H1 (cell line): ENCODE data around the gene ITPK1. TPM values are rescaled to one million over a fixed set of nuclear protein-coding genes. Genes with fewer than 3 reads are reported as not detected.

ENCODE experiments used
- CTCF ChIA-PET: fragments of 300-600 bp; sonication (Branson Sonifier 250); formaldehyde crosslinking; loops from one replicate; lab custom pipeline; 2021; ENCODE audit not compliant: partially characterized antibody; lab: Charles Lee
- POLR2A ChIA-PET: fragments of 300-600 bp; sonication (Branson Sonifier 250); formaldehyde crosslinking; loops from one replicate; lab custom pipeline; 2021; ENCODE audit warnings: inconsistent platforms; ENCODE audit not compliant: partially characterized antibody; lab: Charles Lee
- DNase-seq, 2 experiments: peaks; one replicate each; pipeline versions ENCODE4 v3.0.0 to v3.0.0-alpha.2; 2010 to 2022; ENCODE audit warnings: low spot score in 2 of 2, low read depth in 1 of 2, mixed read lengths in 1 of 2
- FAIRE-seq: peaks from 2 replicates; lab custom pipeline; 2011; peaks lifted over from hg19 to GRCh38; lab: Jason Lieb, UNC
- H2AFZ ChIP-seq: 2 replicates; pipeline ENCODE4 v1.8.1; 2012; ENCODE audit warnings: low read length, inconsistent platforms
- H2AK5ac ChIP-seq: 2 replicates; pipeline ENCODE4 v1.6.1; 2013; ENCODE audit warnings: low read depth, low read length
- H2BK120ac ChIP-seq: replicated peaks from 2 replicates; pipeline ENCODE3; 2013; ENCODE audit warnings: low read depth, low read length, inconsistent platforms
- H2BK12ac ChIP-seq: 2 replicates; pipeline ENCODE4 v1.6.1; 2013; ENCODE audit warnings: low read depth, low read length
- H2BK15ac ChIP-seq: 2 replicates; pipeline ENCODE4 v1.6.1; 2013; ENCODE audit warnings: low read length
- H2BK20ac ChIP-seq: 2 replicates; pipeline ENCODE4 v1.6.1; 2013; ENCODE audit warnings: low read length
- H2BK5ac ChIP-seq: 2 replicates; pipeline ENCODE4 v1.6.1; 2013; ENCODE audit warnings: low read depth, low read length
- H3K14ac ChIP-seq: 2 replicates; pipeline ENCODE4 v1.6.1; 2013; ENCODE audit warnings: inconsistent platforms; ENCODE audit not compliant: insufficient read length
- H3K18ac ChIP-seq: 2 replicates; pipeline ENCODE4 v1.6.1; 2013; ENCODE audit warnings: low read length; ENCODE audit errors: extremely low read depth
- H3K23ac ChIP-seq: 2 replicates; pipeline ENCODE4 v1.6.1; 2013; ENCODE audit warnings: inconsistent platforms; ENCODE audit not compliant: insufficient read length
- H3K23me2 ChIP-seq: 2 replicates; pipeline ENCODE4 v1.6.1; 2013; ENCODE audit warnings: low read depth, low read length
- H3K27ac ChIP-seq: 2 replicates; pipeline ENCODE4 v1.6.1; 2011; ENCODE audit warnings: low read depth, low read length, inconsistent platforms
- H3K27me3 ChIP-seq, 4 experiments: replicated peaks in 1 of 4; 1 replicate in 1 of 4; 2 replicates in 3 of 4; pipeline versions ENCODE4 v1.6.1 to v1.8.1; 2011 to 2013; ENCODE audit warnings: low read length in 3 of 4, mild to moderate bottlenecking in 3 of 4, inconsistent platforms in 2 of 4, mixed read lengths in 2 of 4, moderate library complexity in 1 of 4; ENCODE audit not compliant: control insufficient read depth in 3 of 4, insufficient read depth in 3 of 4; ENCODE audit errors: extremely low read depth in 1 of 4
- H3K36me3 ChIP-seq, 4 experiments: 2 replicates each; pipeline versions ENCODE4 v1.6.1 to v1.8.1; 2011 to 2013; ENCODE audit warnings: mild to moderate bottlenecking in 4 of 4, low read length in 3 of 4, moderate library complexity in 2 of 4, control low read depth in 1 of 4, inconsistent platforms in 1 of 4; ENCODE audit not compliant: insufficient read depth in 4 of 4, control insufficient read depth in 2 of 4
- H3K4ac ChIP-seq: replicated peaks from 2 replicates; pipeline ENCODE3; 2013; ENCODE audit warnings: low read length, low read depth, mixed read lengths, inconsistent platforms; ENCODE audit not compliant: insufficient read length
- H3K4me1 ChIP-seq, 4 experiments: replicated peaks in 1 of 4; 1 replicate in 1 of 4; 2 replicates in 3 of 4; pipeline versions ENCODE4 v1.6.1 to v1.8.1; 2011 to 2013; ENCODE audit warnings: low read length in 3 of 4, inconsistent platforms in 2 of 4, mixed read lengths in 1 of 4; ENCODE audit not compliant: insufficient read depth in 4 of 4, control insufficient read depth in 3 of 4
- H3K4me2 ChIP-seq, 2 experiments: 2 replicates each; pipeline versions ENCODE4 v1.6.1 to v1.8.1; 2011 to 2013; ENCODE audit warnings: low read depth in 2 of 2, low read length in 2 of 2, control low read depth in 1 of 2, inconsistent platforms in 1 of 2, mild to moderate bottlenecking in 1 of 2; ENCODE audit not compliant: insufficient read depth in 1 of 2
- H3K4me3 ChIP-seq, 4 experiments: fragments of 200-600, 300-600 bp in 1 of 4; sonication (generic), shearing (Covaris generic), sonication (Bioruptor Twin) in 1 of 4; 2 replicates each; pipeline versions ENCODE4 v1.5.1 to v1.8.1; 2011 to 2016; ENCODE audit warnings: low read length in 4 of 4, low read depth in 3 of 4, control low read depth in 2 of 4, inconsistent platforms in 2 of 4, mild to moderate bottlenecking in 2 of 4, mixed read lengths in 1 of 4, moderate library complexity in 1 of 4; ENCODE audit not compliant: insufficient read depth in 2 of 4; ENCODE audit errors: extremely low read depth in 1 of 4
- H3K56ac ChIP-seq: replicated peaks from 2 replicates; pipeline ENCODE3; 2013; ENCODE audit warnings: low read depth, mild to moderate bottlenecking, mixed read lengths, low read length, inconsistent platforms; ENCODE audit not compliant: insufficient read length
- H3K79me1 ChIP-seq: 2 replicates; pipeline ENCODE4 v1.6.1; 2013; ENCODE audit warnings: low read depth, low read length, control low read depth
- H3K79me2 ChIP-seq, 2 experiments: 2 replicates each; pipeline versions ENCODE4 v1.6.1 to v1.8.1; 2012 to 2013; ENCODE audit warnings: low read length in 2 of 2, mild to moderate bottlenecking in 2 of 2, inconsistent platforms in 1 of 2; ENCODE audit not compliant: insufficient read depth in 2 of 2, control insufficient read depth in 1 of 2
- H3K9ac ChIP-seq, 4 experiments: replicated peaks in 1 of 4; 1 replicate in 1 of 4; 2 replicates in 3 of 4; pipeline versions ENCODE4 v1.6.1 to v1.8.1; 2011 to 2013; ENCODE audit warnings: low read depth in 3 of 4, low read length in 3 of 4, control low read depth in 2 of 4, mild to moderate bottlenecking in 2 of 4, moderate library complexity in 2 of 4, inconsistent platforms in 1 of 4; ENCODE audit errors: extremely low read depth in 1 of 4
- H3K9me3 ChIP-seq, 2 experiments: 2 replicates each; pipeline versions ENCODE4 v1.6.1 to v1.8.1; 2012 to 2013; ENCODE audit warnings: mild to moderate bottlenecking in 2 of 2, moderate library complexity in 2 of 2, control low read depth in 1 of 2, inconsistent platforms in 1 of 2, low read depth in 1 of 2, low read length in 1 of 2, mixed read lengths in 1 of 2; ENCODE audit not compliant: insufficient read depth in 2 of 2
- H4K20me1 ChIP-seq, 2 experiments: replicated peaks in 1 of 2; 2 replicates each; pipeline versions ENCODE3 to v1.8.1; 2011 to 2013; ENCODE audit warnings: inconsistent platforms in 2 of 2, low read length in 2 of 2, mild to moderate bottlenecking in 1 of 2; ENCODE audit not compliant: insufficient read depth in 2 of 2, control insufficient read depth in 1 of 2
- H4K5ac ChIP-seq: 2 replicates; pipeline ENCODE4 v1.6.1; 2013; ENCODE audit warnings: low read length, low read depth, mixed read lengths, inconsistent platforms; ENCODE audit not compliant: insufficient read length
- H4K8ac ChIP-seq: 2 replicates; pipeline ENCODE4 v1.8.0; 2013; ENCODE audit warnings: mild to moderate bottlenecking, moderate library complexity, low read length, inconsistent platforms; ENCODE audit not compliant: insufficient read depth; ENCODE audit errors: extremely low read depth
- H4K91ac ChIP-seq: replicated peaks from 2 replicates; pipeline ENCODE3; 2013; ENCODE audit warnings: low read length, mixed read lengths, inconsistent platforms; ENCODE audit not compliant: insufficient read length
- CEBPB ChIP-seq: IDR thresholded peaks from 2 replicates; pipeline ENCODE4 v1.6.1; 2012; ENCODE audit warnings: low read depth, low read length
- CHD2 ChIP-seq: IDR thresholded peaks from 2 replicates; pipeline ENCODE4 v1.6.1; 2012; ENCODE audit warnings: low read length, improper control_type of control experiment
- GABPA ChIP-seq: IDR thresholded peaks from 2 replicates; pipeline ENCODE4 v1.6.1; 2011; ENCODE audit warnings: mild to moderate bottlenecking, low read length, moderate library complexity, borderline replicate concordance; ENCODE audit not compliant: insufficient read depth
- GTF2F1 ChIP-seq: IDR thresholded peaks from 2 replicates; pipeline ENCODE4 v1.6.1; 2012; ENCODE audit warnings: low read depth, low read length, improper control_type of control experiment, borderline replicate concordance
- NANOG ChIP-seq: IDR thresholded peaks from 2 replicates; pipeline ENCODE4 v1.6.1; 2011; ENCODE audit warnings: low read length, low read depth, mild to moderate bottlenecking, inconsistent platforms; ENCODE audit not compliant: insufficient read depth, poor library complexity, severe bottlenecking
- RBBP5 ChIP-seq: IDR thresholded peaks from 2 replicates; pipeline ENCODE4 v1.7.1; 2012; ENCODE audit warnings: low read depth, mild to moderate bottlenecking, inconsistent platforms, low read length, moderate library complexity, borderline replicate concordance
- RFX5 ChIP-seq: IDR thresholded peaks from 2 replicates; pipeline ENCODE4 v1.6.1; 2011; ENCODE audit warnings: low read depth, low read length, improper control_type of control experiment, borderline replicate concordance
- SAP30 ChIP-seq: fragments of 300-600 bp; sonication (generic); IDR thresholded peaks from 2 replicates; pipeline ENCODE4 v1.7.1; 2012; ENCODE audit warnings: low read length, moderate library complexity, mild to moderate bottlenecking, inconsistent platforms; ENCODE audit not compliant: insufficient read depth, insufficient replicate concordance
- SRF ChIP-seq: IDR thresholded peaks from 2 replicates; pipeline ENCODE4 v1.6.1; 2011; ENCODE audit warnings: mild to moderate bottlenecking, low read depth, low read length, moderate library complexity
- TEAD4 ChIP-seq: IDR thresholded peaks from 2 replicates; pipeline ENCODE4 v1.6.1; 2012; ENCODE audit warnings: low read depth, low read length, inconsistent platforms, mixed read lengths
- WGBS, 2 experiments: shearing (Covaris generic) in 1 of 2; methylation state at CpG; one replicate each; pipeline versions ENCODE4 v1.1.6 to v1.1.7; 2013 to 2015; ENCODE audit warnings: low lambda C conversion rate in 2 of 2, mixed read lengths in 2 of 2, inconsistent platforms in 1 of 2, low coverage in 1 of 2, missing lambda C conversion rate in 1 of 2; ENCODE audit not compliant: insufficient replicate concordance in 2 of 2, insufficient coverage in 1 of 2, insufficient read length in 1 of 2; ENCODE audit errors: extremely low coverage in 1 of 2, missing lambda C conversion rate in 1 of 2; 5-methylcytosine and 5-hydroxymethylcytosine counted together
- polyA plus RNA-seq, 7 experiments: library from polyadenylated mRNA; depleted of rRNA in 3 of 7; stranded (reverse) in 5 of 7; unstranded in 2 of 7; fragments of >200 nt in 5 of 7; fragments of 200-250 nt in 2 of 7; gene quantifications; 1 replicate in 5 of 7; 2 replicates in 1 of 7; 4 replicates in 1 of 7; pipeline versions ENCODE4 v1.2.1 to v1.2.3, GENCODE V29; 2011 to 2013; ENCODE audit warnings: missing spikeins in 2 of 7, mixed read lengths in 2 of 7
- total RNA-seq: library from RNA; stranded (reverse); fragmentation: NEBNext Ultra II Directional; extraction: Animal tissue kit (Norgen Biotek cat#: 25700); gene quantifications from 2 replicates; pipeline ENCODE4 v1.2.1, GENCODE V29; 2021
- TF ChIP-seq, protein P1 (sequence below): IDR thresholded peaks from 2 replicates; pipeline ENCODE4 v1.6.1; 2012; ENCODE audit warnings: inconsistent platforms

Gene ITPK1
- total and polyA plus RNA-seq, 2 of the 8 experiments (the other 6 are each of a cell fraction or from before 2014, with no cell fraction given), result 108 to 143 TPM

DNA sequence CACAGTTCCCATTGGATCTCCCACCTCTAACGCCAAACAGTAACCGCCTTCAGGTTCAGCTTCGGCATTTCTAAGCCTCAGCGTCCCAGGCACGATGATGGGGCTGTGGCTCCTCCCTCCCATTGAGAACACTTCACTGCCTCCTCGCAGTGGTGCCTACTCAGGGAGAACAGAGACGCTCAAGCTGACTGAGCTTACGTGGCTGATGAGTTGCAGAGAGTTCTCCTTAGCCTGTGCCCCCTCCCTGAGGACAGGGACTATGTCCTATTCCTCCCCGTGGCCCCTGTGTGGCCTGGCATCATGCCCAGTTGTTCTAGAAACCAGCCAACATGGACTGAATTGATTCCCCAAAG lies 87.0 kb downstream of the ITPK1 start:
- H3K27ac ChIP-seq, result peak overlapping the region; percentile 4; the same call in 1 of the 2 replicates
- POLR2A ChIA-PET, result interaction anchor here (1.0 kb wide), 1 partner anchor 84 kb away, joined by 3 read pairs; no protein-coding TSS in a partner anchor
- no peak overlapping the region for H3K18ac ChIP-seq
- no peak overlapping the region for H3K4ac ChIP-seq
- peaks cover 0 to 81% of the 10 kb centered on the region in 2 experiments; a peak in 2 of 4 replicates for H3K79me2 ChIP-seq
- no peak overlapping the region for H2AK5ac ChIP-seq
- H4K5ac ChIP-seq, result no peak overlapping the region
- H3K14ac ChIP-seq, result no peak overlapping the region
- no peaks in the 10 kb centered on the region for H3K36me3 ChIP-seq
- H2BK15ac ChIP-seq, result no peak overlapping the region; the same call in 1 of the 2 replicates
- H3K56ac ChIP-seq, result no peak overlapping the region
- peaks cover 8 to 27% (median 18%) of the 10 kb centered on the region in 4 experiments for H3K4me1 ChIP-seq
- peak overlapping the region; percentile 46; the same call in 1 of the 2 replicates for H2BK5ac ChIP-seq
- FAIRE-seq (no peak), DNase-seq (no peak)
- no peak overlapping the region for H4K91ac ChIP-seq
- no peak overlapping the region for H2BK20ac ChIP-seq
- H3K9ac ChIP-seq, result no peak overlapping the region
- CTCF ChIA-PET, result interaction anchor here (1.0 to 2.5 kb wide), 6 partner anchors 9 to 104 kb away, joined by 3 to 10 read pairs (median 4); no protein-coding TSS in a partner anchor
- H3K79me1 ChIP-seq, result peaks cover 23% of the 10 kb centered on the region; the same call in 1 of the 2 replicates
- H4K20me1 ChIP-seq, result peaks cover 17 to 22% of the 10 kb centered on the region in 2 experiments
- no peak overlapping the region for H2AFZ ChIP-seq
- H3K9me3 ChIP-seq, result no peaks in the 10 kb centered on the region
- H4K8ac ChIP-seq, result peak overlapping the region; percentile 29; the same call in 1 of the 2 replicates
- H3K27me3 ChIP-seq, result no peaks in the 10 kb centered on the region
- H3K23ac ChIP-seq, result no peak overlapping the region
- no peak overlapping the region for H2BK120ac ChIP-seq
- no peak overlapping the region for H2BK12ac ChIP-seq
- H3K4me2 ChIP-seq, result no peak overlapping the region
- no peaks in the 10 kb centered on the region for H3K23me2 ChIP-seq
- no peak overlapping the region for H3K4me3 ChIP-seq
- 93% methylated on average over 9 of the region's 9 CpGs; no CpG with 5 or more reads in 1 of the 2 experiments for WGBS, 2 experiments
- TF ChIP-seq GABPA (no peak), GTF2F1 (no peak), RBBP5 (no peak), SAP30 (no peak), CHD2 (no peak), SRF (no peak), RFX5 (no peak), TEAD4 (no peak), NANOG (no peak), CEBPB (no peak)
- TF ChIP-seq, protein P1, sequence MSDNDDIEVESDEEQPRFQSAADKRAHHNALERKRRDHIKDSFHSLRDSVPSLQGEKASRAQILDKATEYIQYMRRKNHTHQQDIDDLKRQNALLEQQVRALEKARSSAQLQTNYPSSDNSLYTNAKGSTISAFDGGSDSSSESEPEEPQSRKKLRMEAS, result no peak
